Prostate gland (tissue), 2 donors: ENCODE measurements around the gene RBKS.

Experiments
- POLR2AphosphoS5 ChIP-seq: sonication (generic); formaldehyde crosslinking; IDR thresholded peaks from one replicate; pipeline ENCODE4 v1.6.1; 2017; ENCODE audit warnings: antibody characterized with exemption
- TF ChIP-seq, protein P1 (sequence below), 4 experiments: fragments of 200-600 bp in 2 of 4; fragments of 450-650 bp in 2 of 4; sonication (generic) in 2 of 4; IDR thresholded peaks; 1 replicate in 3 of 4; 2 replicates in 1 of 4; pipeline ENCODE4 v1.5.1; 2016 to 2019; ENCODE audit warnings: antibody characterized with exemption in 4 of 4, mild to moderate bottlenecking in 2 of 4, moderate library complexity in 2 of 4

DNA sequence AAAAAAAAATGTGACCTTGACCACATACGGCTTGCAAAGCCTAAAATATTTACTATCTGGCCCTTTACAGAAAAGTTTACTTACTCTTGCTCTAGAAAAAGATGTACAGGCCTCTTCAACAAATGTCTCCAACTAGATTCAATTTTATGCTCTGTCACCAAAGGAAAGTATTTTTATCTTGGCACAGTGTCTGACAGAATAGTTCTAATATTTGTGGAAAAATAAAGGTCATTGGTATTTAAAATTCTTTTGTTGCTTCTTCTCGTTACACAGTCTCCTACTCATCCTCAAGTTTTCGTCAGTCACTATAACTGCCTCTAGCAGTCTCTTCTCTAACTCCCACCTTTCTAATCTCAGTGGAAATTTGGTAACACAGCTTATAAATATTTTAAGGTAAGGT, 1.4 kb downstream of the RBKS start:
- TF ChIP-seq, protein P1, sequence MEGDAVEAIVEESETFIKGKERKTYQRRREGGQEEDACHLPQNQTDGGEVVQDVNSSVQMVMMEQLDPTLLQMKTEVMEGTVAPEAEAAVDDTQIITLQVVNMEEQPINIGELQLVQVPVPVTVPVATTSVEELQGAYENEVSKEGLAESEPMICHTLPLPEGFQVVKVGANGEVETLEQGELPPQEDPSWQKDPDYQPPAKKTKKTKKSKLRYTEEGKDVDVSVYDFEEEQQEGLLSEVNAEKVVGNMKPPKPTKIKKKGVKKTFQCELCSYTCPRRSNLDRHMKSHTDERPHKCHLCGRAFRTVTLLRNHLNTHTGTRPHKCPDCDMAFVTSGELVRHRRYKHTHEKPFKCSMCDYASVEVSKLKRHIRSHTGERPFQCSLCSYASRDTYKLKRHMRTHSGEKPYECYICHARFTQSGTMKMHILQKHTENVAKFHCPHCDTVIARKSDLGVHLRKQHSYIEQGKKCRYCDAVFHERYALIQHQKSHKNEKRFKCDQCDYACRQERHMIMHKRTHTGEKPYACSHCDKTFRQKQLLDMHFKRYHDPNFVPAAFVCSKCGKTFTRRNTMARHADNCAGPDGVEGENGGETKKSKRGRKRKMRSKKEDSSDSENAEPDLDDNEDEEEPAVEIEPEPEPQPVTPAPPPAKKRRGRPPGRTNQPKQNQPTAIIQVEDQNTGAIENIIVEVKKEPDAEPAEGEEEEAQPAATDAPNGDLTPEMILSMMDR (IDR thresholded peaks at IDR 0.05): no peak
- TF ChIP-seq POLR2AphosphoS5: no peak
